Epithelial cell of esophagus (primary cell): Measurements from ENCODE around the gene TENT4A.

Source experiments
- DNase-seq: peaks from one replicate; pipeline ENCODE4 v3.0.0; 2010; ENCODE audit warnings: low read depth
- H3K4me3 ChIP-seq: 2 replicates; pipeline ENCODE4 v1.5.1; 2011; ENCODE audit warnings: mild to moderate bottlenecking, low read length, control low read depth
- TF ChIP-seq, protein P1 (sequence below): IDR thresholded peaks from 2 replicates; pipeline ENCODE4 v1.5.1; 2011; ENCODE audit warnings: low read depth, mild to moderate bottlenecking, low read length, control low read depth, inconsistent platforms; ENCODE audit not compliant: insufficient read depth; ENCODE audit errors: missing control alignments

Gene TENT4A

DNA sequence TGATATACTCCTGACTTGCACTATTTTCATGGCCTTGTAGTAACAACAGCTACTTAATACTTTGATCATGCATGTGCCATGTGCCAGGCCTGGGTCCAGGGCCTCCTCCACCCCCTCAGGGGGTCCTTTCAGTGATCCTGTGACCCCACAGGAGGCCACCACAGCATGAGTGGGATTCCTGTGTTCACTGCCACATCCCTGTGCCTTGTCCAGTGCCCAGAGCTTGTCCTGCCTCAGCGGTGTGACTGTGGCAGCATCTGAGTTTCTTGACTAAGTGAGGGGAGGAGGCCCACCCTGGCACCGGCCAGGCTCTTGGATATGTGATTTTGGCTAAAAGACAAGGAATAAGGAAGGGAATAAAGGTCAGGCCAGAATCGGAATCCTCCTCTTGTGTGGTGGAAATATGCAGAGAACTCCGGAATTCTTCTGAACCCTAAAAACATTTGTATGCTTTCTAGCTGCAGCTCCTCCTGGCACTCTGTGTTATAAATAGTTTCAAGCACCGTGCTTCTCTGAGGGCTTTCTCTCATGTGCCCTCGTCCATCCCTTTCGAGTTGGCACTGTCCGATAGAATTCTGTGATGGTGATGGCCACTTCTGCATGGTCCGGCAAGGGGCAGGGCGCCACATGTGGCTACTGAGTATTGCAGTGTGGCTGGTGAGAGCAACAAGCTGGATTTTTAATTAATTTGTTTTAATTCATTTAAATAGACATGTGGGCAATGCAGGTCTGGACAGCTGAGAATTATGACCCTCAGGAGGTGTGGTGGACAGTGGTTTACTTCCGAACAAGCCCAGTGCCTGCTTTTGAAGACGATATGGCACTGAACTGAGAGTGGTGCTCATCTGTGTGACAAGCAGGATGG lies 31.8 kb downstream of the TENT4A start:
- TF ChIP-seq, protein P1, sequence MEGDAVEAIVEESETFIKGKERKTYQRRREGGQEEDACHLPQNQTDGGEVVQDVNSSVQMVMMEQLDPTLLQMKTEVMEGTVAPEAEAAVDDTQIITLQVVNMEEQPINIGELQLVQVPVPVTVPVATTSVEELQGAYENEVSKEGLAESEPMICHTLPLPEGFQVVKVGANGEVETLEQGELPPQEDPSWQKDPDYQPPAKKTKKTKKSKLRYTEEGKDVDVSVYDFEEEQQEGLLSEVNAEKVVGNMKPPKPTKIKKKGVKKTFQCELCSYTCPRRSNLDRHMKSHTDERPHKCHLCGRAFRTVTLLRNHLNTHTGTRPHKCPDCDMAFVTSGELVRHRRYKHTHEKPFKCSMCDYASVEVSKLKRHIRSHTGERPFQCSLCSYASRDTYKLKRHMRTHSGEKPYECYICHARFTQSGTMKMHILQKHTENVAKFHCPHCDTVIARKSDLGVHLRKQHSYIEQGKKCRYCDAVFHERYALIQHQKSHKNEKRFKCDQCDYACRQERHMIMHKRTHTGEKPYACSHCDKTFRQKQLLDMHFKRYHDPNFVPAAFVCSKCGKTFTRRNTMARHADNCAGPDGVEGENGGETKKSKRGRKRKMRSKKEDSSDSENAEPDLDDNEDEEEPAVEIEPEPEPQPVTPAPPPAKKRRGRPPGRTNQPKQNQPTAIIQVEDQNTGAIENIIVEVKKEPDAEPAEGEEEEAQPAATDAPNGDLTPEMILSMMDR, result no peak
- DNase-seq, result no peak

DNA sequence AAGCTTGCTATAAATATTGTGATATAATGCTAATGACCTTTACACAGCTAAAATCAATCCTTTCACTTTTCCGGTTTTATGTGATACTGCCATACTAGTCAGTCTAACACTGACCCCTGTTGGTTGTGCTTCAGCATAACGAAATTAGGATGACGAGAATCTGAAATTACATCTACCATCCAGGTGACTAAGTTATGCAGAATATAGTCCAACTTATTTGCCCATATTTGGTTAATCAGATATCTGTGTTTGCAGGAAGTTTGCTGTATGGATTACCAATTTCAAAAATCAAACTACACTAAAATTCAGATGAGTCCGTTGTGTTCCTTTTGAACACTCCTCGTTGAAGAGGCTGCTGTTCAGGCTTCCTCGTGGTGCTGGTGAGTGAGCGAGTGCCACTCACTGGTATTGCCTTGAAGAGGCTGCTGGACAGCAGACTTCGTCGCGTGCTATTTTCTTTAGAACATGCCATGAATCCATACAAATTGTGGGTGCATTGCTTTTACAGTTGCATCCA lies 32.5 kb downstream of the TENT4A start:
- TF ChIP-seq, protein P1, result peak; percentile 80
- no peak overlapping the region for H3K4me3 ChIP-seq
- DNase-seq, result peak; percentile 73

More for the DNA sequence above, 31.8 kb downstream of the TENT4A start:
- no peak overlapping the region for H3K4me3 ChIP-seq

DNA sequence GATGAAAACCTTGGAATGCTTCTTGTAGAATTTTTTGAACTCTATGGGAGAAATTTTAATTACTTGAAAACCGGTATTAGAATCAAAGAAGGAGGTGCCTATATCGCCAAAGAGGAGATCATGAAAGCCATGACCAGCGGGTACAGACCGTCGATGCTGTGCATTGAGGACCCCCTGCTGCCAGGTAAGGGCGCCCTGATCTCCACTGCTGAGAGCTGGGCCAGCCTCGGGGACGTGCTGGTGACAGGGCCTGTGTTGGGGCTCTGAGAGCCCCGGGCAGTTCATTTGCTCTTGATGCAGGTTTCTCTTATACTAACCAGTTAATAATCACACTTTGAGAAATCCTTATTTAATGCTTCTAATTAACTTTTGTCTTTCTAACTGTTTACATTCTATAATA lies 33.0 kb downstream of the TENT4A start:
- DNase-seq, result no peak
- H3K4me3 ChIP-seq, result no peak overlapping the region
- TF ChIP-seq, protein P1, result no peak

DNA sequence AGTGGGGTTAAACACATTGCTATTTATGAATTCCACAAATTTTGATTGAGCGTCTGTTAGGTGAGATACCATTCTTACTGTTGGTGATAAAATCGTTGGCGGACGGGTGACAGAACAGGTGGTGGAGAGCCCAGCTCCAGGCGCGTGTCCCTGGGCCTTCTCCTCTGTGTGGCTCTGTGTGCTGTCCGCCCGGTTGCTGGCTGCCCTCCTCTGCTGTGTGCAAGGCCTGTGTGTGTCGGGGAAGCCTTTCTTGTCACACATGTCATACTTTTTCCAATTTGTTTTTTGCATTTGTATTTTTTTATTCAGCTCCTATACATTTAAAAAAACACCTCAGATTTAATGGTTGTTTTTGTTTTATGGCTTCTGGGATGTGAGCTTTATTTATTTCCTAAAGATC lies 33.9 kb downstream of the TENT4A start:
- H3K4me3 ChIP-seq, result no peak overlapping the region
- DNase-seq, result no peak
- TF ChIP-seq, protein P1, result no peak

DNA sequence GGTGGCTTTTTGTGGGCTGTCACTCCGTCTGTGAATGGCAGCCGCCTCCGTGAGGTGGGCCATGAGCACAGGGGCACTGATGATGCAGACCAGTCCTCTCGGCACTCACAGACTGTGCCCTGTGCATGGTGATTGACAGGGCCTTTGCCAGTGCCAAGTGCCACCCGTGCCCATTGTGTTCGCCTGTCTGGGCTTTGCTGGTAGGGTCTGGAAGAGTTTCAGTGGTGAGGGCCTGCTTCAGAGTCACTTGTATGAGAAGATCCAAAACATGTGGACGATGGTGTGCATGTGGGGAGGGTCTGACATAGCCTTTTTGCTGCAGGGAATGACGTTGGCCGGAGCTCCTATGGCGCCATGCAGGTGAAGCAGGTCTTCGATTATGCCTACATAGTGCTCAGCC lies 34.9 kb downstream of the TENT4A start:
- no peak for DNase-seq
- TF ChIP-seq, protein P1, result no peak
- no peak overlapping the region for H3K4me3 ChIP-seq

DNA sequence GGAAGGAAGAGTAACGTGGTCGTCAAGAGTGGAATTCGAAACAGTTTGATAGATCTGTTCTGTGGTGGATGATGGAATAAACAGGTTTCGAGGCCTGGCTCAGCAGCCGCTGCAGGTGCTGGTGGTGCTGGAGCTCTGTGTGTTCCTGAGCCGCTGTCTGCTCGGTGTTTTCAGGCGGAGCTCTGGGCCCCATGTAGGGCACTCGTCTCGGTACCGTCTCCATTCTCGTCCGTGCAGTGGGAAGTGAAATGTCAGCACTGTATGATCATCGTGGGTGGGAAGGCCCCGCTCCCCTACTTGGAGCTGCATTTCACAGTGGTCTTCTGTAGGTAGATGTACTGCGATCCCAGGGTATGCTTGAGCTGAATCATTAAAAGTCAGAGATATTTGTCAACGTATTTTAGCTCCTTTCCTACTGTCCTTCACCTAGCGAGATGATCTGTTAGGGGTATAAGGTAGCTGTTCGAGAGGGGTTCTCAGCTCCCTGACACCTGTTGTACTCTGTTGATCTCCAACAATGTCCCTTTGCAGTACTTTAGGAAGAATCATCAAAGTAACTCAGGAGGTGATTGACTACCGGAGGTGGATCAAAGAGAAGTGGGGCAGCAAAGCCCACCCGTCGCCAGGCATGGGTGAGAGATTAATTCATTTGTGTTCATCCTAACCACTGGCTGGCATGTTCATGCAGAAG lies 35.9 kb downstream of the TENT4A start:
- H3K4me3 ChIP-seq, result no peak overlapping the region
- TF ChIP-seq, protein P1, result no peak
- no peak for DNase-seq
